HG02763 (cell line): Measurements from ENCODE around the gene PSMG1.
"Not testable (repeated sequence)": the region's sequence is repeated elsewhere in the genome, so short reads cannot be mapped to it uniquely, and the experiment has no call there.

ENCODE experiments used
- ATAC-seq: cut with Tn5 transposase; IDR thresholded peaks from one replicate; pipeline ENCODE4 v1.9.1; 2021; ENCODE audit warnings: mild to moderate bottlenecking, moderate library complexity; ENCODE audit not compliant: unreplicated experiment

PSMG1 gene, protein sequence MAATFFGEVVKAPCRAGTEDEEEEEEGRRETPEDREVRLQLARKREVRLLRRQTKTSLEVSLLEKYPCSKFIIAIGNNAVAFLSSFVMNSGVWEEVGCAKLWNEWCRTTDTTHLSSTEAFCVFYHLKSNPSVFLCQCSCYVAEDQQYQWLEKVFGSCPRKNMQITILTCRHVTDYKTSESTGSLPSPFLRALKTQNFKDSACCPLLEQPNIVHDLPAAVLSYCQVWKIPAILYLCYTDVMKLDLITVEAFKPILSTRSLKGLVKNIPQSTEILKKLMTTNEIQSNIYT

DNA sequence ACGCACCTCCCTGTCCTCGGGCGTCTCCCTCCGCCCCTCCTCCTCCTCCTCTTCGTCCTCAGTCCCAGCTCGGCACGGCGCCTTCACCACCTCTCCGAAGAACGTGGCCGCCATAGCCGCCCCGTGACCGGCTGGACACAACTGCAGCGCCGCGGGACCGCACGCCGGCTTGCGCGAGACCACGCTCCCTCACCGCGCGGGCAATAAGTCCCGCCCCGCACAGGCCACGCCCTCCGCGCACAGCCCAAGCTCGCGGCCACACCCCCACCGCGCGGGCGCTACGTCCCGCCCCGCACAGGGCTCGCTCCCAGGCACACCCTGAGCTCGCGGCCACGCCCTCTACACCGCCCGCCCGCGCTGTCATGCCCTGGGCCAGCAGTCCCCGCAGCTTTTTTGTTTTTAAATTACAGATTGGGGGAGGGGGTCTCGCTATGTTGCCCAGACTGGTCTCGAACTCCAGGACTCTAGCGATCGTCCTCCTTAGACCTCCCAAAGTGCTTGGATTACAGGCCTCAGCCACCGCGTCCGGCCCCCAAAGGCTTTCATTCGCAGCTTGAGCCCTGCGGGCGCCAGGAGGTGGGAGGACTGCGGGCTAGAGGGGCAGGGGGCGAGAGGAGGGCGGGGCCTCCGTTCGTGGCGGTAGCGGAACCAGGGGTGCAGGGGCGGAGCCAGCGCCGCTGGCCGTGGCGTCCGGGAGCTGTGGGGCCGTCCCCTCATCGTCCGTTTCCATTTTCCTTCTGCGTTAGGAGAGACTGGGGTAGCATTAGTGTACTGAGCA, at the start of gene PSMG1:
Gene PSMG1, minus strand, starts transcription at position 180 of the 778 bp plus-strand sequence. Its CDS starts 66 bp downstream, at position 114.
- peak; percentile 85 for ATAC-seq

DNA sequence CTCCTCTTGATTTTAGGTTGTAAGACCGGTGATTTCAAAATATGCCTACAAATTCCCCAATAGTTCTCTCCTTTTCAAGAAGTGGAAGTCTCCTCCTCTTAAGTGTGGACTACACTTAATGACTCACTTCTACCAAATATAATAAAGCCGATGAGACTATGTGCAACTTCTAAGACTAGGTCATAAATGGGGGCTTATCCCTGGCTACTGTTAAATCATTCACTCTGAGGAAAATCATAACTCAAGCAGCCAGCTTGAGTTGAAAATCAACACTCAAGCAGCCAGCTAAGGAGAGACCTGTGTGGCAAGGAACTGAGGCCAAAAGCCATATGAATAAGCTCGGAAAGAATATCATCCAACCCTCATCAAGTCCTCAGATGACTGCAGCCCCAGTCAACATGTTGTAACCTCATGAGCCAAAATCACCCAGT, 49.6 kb upstream of the PSMG1 start:
- no peak for ATAC-seq

DNA sequence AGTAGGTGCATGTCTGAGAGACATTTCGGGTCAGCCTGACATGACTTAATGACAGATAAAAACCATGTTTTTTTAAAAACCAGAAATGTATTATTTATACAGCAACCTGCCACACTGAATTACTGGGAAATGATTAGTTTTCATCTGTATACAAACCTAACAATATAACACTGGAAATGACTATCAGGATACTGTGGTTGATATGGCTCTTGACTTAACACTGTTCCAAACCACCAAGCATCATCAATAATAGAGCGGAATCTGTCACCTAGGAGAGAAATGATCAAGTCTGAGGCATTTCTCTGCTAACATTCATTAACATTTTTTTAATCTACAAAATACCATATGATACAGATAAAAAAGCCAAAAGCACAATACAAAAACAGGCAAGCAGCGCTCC, 41.7 kb upstream of the PSMG1 start:
- no peak for ATAC-seq

DNA sequence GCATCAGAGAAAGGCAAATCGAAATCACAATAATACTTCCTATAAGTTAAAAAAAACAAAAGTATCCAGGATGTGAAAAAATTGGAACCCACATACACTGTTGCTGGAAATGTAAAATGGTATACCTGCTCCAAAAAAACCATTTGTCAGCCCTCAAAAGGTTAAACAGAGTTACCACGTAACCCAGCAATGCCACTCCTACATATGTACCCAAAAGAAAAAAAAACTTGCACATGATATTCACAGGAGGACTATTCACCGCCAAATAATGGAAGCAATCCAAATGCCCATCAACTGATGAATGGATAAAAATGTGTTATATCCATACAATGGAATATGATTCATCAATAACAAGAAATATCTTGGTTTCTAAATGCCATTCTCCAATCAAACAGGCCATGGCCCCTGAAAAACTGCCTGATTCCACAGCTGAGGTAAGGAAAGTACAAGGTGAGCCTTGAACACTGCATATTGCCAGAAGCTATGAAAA, 38.8 kb upstream of the PSMG1 start:
- no peak for ATAC-seq

DNA sequence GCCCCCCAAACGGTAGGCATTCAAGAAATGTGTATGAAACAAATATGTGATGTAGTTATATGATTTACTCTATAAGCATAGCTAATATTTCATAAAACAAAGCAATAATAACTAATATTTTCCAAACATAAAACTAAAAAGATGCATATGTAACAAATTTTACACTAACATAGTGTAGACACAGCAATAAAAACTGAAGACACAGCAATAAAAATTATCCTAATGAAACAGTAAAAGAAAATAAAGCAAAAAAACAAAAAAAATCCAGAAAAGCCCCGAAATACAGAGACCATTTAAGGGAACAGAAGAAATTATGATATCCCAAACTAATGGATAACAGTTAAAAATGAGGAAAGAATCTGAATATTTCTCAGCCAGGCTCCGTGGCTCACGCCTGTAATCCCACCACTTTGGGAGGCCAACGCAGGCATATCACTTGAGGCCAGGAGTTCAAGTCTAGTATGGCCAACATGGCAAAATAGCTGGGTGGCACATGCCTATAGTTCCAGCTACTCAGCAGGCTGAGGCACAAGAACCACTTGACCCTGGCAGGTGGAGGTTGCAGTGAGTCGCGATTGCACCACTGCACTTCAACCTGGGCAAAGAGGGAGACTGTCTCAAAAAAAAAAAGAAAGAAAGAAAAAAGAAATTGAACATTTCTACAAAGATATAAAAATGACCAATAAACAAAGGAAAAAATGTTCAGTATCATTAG, 38.2 kb upstream of the PSMG1 start:
- ATAC-seq = no peak

DNA sequence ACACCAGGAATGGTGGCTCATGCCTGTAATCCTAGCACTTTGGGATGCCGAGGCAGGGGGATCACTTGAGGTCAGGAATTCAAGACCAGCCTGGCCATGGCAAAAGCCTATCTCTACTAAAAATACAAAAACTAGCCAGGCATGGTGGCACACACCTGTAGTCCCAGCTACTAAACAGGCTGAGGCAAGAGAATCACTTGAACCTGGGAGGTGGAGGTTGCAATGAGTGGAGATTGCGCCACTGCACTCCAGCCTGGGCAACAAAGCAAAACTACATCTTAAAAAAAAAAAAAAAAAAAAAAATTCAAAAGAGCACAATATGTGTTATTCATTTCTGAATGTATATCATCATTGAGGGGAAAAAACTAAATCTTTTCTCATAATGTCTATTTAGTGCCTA, 37.6 kb upstream of the PSMG1 start:
- not testable (repeated sequence) for ATAC-seq

DNA sequence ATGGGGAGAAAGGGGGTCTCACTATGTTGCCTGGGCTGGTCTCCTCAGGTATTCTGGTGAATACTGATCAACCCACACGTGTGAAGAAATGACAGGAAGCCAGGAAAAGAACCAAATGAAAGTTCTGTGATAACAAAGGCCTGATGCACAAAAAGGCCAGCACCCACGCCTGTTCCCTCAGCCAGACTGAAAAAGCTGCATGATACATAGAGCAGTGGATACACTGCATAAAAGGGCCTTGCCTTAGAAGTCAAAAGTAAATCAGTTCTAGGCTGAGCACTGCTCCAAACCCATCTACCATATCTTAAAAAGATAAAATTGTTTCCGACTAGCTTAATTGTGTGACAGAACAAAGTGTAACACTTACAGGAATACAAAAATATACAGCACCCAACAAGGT, 36.9 kb upstream of the PSMG1 start:
- ATAC-seq = no peak

DNA sequence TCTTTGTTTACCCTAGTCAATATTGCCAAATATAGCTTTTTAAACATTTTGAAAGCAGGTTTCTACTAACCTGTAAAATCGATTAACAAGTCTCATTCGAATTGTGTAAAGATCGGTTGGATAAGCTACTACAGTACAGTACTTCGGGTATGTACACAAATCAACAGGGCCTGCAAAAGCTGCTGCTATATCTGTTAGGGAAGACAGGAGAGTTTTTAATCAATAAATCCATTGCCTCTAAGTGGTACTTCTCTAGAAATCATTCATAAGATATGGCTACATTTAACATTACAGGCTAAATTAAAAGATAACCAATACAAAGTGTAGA, 34.8 kb upstream of the PSMG1 start:
- no peak for ATAC-seq

DNA sequence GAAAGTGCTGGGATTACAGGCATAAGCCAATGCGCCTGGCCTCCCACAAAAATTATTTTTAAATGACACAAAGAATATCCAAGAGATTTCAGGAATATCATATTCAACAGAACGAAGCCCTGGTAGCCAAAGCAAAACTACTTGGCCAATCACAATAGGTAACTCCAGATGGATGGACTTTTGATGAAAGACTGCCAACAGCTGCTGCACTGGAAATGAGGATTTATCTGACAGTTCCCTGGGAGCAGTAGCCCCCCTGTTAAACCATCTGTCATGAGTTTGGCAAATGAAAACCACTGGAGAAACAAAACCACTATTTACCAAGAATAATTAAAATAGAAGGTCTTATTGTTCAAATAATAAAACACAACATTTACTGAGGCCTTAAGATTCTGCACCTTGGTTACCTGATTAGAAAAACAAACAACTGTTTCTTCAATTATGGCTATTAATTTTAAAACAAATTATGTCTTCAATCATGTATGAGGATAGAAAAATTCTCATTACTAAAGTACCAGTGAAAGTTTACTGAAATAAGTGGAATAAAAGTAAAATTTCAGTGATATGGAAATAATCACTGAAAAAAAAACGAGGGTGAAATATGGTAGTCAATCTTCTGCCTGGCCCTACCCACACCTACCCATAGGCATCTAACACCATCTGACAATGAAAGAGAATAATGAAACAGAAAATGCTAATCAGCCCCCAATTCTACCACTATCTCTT, 34.3 kb upstream of the PSMG1 start:
- no peak for ATAC-seq

DNA sequence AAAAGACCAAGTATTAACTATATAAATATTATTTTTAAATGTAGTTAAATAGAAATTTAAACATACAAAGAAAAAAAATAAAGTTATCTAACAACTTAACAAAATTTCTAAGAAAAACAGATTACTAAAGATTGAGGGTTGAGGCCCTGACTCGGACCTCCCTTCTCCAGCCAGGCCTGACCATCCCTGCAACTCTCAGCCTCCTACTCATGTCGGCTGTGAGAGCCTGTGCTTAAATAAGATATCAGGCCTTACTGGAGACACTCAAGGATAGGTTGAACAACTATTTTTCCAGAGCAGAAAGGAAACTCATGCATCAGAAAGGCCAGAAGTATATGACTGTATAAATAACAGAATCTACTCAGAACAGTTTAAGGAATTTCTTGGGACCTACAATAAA, 33.0 kb upstream of the PSMG1 start:
- no peak for ATAC-seq

DNA sequence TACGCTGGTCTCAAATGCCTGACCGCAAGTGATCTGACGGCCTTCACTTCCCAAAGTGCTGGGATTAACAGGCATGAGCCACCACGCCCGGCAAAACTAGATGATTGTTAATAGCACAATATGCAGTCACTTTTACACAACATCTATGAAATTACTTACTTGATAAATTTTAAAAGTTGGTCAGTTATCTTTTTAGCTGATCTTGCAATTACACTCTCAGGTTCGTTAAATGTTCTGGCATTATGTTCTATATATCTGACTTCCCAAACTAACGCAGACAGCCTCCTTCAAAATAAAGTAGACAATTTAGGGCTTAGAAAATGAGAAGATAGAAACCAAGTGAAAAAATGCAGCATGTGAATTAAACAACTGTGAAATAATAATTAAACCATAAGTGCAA, 31.8 kb upstream of the PSMG1 start:
- no peak for ATAC-seq

DNA sequence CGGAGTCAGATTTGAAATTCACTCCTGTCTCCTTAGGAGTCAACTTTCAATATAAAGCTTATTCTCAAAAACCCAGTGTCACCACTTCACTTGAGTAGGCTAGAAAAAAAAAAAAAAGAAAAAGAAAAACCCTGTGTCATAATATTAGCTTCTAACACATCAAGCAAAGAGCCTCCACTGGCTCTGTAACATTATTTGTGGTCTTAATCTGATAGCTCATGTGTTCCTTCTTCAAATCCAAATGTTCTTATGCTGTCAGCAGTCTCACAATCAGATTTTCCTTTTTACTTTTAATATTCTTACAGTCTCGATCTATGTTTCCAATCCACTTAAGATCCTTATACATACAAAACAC, 26.1 kb upstream of the PSMG1 start:
- no peak for ATAC-seq

DNA sequence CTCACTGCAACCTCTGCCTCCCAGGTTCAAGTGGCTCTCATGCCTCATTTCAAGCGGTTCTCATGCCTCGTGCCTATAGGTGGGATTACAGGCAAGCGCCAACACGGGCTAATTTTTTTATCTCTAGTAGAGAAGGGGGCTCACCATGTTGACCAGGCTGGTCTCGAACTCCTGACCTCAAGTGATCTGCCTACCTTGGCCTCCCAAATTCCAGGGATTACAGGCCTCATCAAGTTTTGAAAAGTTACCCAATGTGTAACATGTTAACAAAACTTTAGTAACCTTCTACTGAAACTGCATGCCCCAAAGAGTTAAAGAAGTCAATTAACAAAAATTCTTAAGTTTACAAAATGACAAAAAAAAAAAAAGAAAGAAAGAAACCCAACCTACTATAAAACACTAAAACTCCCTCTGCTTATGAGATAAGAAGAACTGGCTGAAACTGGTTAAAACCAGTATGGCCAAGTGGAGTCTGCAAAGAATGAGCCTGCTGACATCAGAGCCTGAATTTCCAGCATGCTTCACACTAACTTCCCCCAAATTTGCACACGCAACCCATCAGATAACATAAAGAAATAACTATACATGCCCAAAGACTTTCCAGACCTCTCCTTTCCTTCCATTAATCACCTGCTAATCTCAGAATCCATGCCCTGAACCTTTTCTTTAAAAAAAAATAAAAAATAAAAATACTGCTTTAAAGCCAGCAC, 25.5 kb upstream of the PSMG1 start:
- no peak for ATAC-seq

DNA sequence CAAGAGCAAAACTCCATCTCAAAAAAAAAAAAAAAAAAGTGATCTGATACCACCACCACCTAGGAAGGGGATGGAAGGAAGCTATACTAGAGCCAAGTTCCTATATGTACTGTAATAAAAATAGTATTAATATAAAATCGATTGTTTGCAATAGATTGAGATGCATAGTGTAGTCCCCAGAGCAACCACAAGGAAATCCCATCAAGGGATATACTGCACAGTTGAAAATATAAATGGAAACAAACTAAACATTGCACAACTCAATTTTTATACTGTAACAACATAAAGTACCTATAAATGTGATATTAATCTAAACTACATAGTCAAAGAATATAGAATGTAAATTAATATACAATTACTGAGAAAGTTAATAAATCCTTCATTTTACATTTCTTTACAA, 20.9 kb upstream of the PSMG1 start:
- ATAC-seq = no peak

DNA sequence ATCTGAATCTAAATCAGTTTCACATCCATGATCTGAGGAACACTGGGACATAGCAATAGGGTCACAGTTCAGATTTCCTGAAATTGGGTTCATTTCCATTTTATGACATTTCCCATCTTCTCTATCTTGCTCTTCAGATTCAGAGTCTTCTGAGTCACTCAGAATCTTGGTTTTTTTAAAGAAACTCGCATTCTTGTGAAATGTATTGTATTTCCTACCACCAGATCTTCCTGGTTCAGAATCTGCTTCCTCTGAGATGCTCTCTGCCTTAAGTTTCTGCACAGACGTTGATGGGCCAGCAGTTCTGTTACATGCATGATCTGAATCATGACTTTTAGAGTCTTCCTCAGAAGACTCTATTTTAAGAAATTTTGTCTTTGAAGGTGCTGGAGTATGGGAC, 15.5 kb upstream of the PSMG1 start:
- ATAC-seq = no peak

DNA sequence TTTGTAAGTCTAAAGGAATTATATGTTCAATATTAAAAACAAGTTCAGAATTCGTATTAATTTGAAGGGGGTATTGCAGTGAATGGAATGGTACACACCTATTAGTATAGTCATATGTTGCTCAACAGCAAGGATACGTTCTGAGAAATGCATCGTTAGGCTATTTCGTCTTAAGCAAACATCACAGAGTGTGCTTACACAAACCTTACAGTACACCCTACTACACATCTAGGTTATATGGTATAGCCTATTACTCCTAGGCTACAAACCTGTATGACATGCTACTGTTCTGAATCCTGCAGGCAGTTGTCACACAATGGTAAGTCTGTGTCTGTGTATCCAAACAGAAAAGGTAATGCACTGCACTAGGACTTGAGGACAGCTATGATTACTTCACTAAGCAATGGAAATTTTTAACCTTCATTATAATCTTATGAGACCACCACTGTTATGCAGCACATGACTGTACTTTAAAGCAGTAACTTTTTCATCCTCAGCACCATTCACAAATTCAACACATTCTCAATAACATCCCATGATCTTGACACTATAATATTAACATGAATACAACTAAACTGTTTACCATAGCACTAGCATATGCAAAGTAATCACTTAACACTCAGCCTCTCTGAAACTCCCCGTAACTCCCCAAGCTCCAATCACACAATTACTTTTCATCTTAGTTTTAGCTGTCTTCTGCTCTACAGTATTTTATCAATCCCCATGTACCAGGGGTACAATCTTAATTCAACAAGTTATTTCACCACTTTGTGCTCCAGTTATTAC, 14.4 kb upstream of the PSMG1 start:
- no peak for ATAC-seq

DNA sequence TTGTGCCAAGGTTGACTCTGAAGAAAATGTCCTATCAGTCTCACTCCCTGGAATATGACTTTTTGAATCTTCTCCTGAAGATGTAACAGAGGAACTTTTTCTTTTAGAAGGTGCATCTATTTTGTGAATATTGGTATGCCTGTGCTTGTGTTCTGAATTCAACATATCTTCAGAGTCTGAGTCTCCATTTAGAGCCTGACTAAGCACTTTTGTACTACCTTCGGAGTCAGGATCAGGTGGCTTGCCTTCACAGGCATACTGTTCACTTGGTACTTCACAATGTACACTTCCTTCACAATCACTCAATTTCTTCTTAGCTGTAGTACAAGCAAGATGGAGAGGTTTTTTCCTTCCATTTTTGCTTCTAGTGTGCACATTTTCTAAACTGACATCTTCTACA, 13.6 kb upstream of the PSMG1 start:
- ATAC-seq = no peak

DNA sequence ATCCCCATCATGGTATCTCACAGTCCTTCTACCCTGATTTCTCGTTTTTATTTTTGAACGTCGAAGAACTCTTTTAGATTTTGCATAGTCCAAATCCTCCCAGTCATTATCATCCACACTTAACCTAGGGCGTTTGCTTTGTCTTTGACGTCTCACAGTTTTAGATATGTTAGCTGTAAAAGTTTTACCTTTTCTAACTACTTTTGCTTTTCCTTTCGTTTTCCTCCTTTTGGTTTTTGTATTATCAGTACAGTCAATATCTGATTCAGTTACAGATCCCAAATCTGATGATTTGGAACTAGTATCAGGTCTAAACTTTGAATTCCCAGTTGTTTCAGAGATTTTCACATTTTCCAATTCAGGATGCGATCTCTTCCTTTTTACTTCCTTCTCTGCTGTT, 13.1 kb upstream of the PSMG1 start:
- ATAC-seq = no peak

DNA sequence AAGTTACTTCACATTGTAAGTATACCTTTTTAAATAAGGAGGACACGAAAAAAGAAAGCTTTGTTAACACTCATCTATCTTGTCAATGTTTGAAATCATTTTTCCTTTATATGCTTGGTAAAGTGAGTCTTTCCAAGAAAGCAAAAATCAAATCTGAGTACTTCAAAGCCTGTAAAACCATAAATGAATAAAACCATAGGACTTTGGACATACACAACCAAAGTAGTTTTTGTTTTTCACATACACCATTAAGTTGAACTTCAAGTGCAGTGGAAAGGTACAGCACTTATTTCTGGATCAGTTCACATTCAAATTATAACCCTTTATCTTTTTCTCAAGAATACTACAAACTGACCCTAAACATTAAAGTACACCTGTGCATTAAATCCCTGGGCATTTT, 10.1 kb upstream of the PSMG1 start:
- ATAC-seq = no peak
